Nephron (organoid): ENCODE data around the gene KCNJ9.

ENCODE experiments used
- H3K27ac Mint-ChIP-seq, 3 experiments: 2 replicates each; pipeline ENCODE4 v1.8.0; 2020; ENCODE audit warnings: mixed read lengths in 3 of 3, mild to moderate bottlenecking in 2 of 3, moderate library complexity in 1 of 3
- H3K27me3 Mint-ChIP-seq: 2 replicates; pipeline ENCODE4 v1.8.0; 2021; ENCODE audit warnings: low read depth, mild to moderate bottlenecking, moderate library complexity, mixed read lengths
- H3K36me3 Mint-ChIP-seq: 2 replicates; pipeline ENCODE4 v1.8.0; 2020; ENCODE audit warnings: low read depth, mixed read lengths
- H3K4me1 Mint-ChIP-seq: 2 replicates; pipeline ENCODE4 v1.8.0; 2020; ENCODE audit warnings: mixed read lengths
- H3K4me3 Mint-ChIP-seq, 3 experiments: 2 replicates each; pipeline ENCODE4 v1.8.0; 2020; ENCODE audit warnings: mild to moderate bottlenecking in 3 of 3, mixed read lengths in 3 of 3, moderate library complexity in 2 of 3
- H3K9me3 Mint-ChIP-seq: 2 replicates; pipeline ENCODE4 v1.8.0; 2020; ENCODE audit warnings: mixed read lengths
- CTCF ChIP-seq, 3 experiments: fragments of 200-600 bp; sonication (generic); IDR thresholded peaks; one replicate each; pipeline ENCODE4 v1.5.0; 2021; ENCODE audit warnings: antibody characterized with exemption in 3 of 3; ENCODE audit not compliant: unreplicated experiment in 3 of 3

Gene KCNJ9

GRCh38 chr1:160080381-160081100 lies 797 bp upstream of the KCNJ9 start:
- Mint-ChIP-seq H3K4me1 (no peaks in the 10 kb centered on the region), H3K9me3 (no peaks in the 10 kb centered on the region), H3K27ac (no peak overlapping the region), H3K36me3 (no peaks in the 10 kb centered on the region), H3K27me3 (peaks cover 92% of the 10 kb centered on the region), H3K4me3 (no peak overlapping the region)
- no peak for TF ChIP-seq CTCF (IDR thresholded peaks at IDR 0.05; ENCODE audit: unreplicated experiment in 3 of 3)

- H3K36me3 Mint-ChIP-seq: no peaks in the 10 kb centered on the region
- peaks cover 89% of the 10 kb centered on the region for H3K27me3 Mint-ChIP-seq
- no peaks in the 10 kb centered on the region for H3K9me3 Mint-ChIP-seq
- H3K4me1 Mint-ChIP-seq: no peaks in the 10 kb centered on the region
- H3K4me3 Mint-ChIP-seq: peak overlapping the region in 2 of 3 experiments; percentile 5 to 30
- no peak for TF ChIP-seq CTCF (IDR thresholded peaks at IDR 0.05; ENCODE audit: unreplicated experiment in 3 of 3)
- H3K27ac Mint-ChIP-seq: no peak overlapping the region
Observed at GRCh38 chr1:160082487-160082886, 1.1 kb downstream of the KCNJ9 start.

- no peak for TF ChIP-seq CTCF (IDR thresholded peaks at IDR 0.05; ENCODE audit: unreplicated experiment in 3 of 3)
- no peaks in the 10 kb centered on the region for H3K36me3 Mint-ChIP-seq
- H3K27me3 Mint-ChIP-seq: peaks cover 87% of the 10 kb centered on the region
- no peak overlapping the region for H3K27ac Mint-ChIP-seq
- H3K4me1 Mint-ChIP-seq: no peaks in the 10 kb centered on the region
- no peaks in the 10 kb centered on the region for H3K9me3 Mint-ChIP-seq
- peak overlapping the region; percentile 53 to 74 (median 55) for H3K4me3 Mint-ChIP-seq
Observed at GRCh38 chr1:160082926-160083325, 1.6 kb downstream of the KCNJ9 start.

GRCh38 chr1:160083968-160084770 lies 2.8 kb downstream of the KCNJ9 start:
- H3K9me3 Mint-ChIP-seq: no peaks in the 10 kb centered on the region
- peaks cover 76% of the 10 kb centered on the region for H3K27me3 Mint-ChIP-seq

GRCh38 chr1:160084771-160085321 lies 3.5 kb downstream of the KCNJ9 start:
- Mint-ChIP-seq H3K36me3 (no peaks in the 10 kb centered on the region), H3K4me3 (peak overlapping the region in 1 of 3 experiments; percentile 26), H3K9me3 (no peaks in the 10 kb centered on the region), H3K4me1 (no peaks in the 10 kb centered on the region), H3K27ac (no peak overlapping the region), H3K27me3 (peaks cover 70% of the 10 kb centered on the region)
- no peak for TF ChIP-seq CTCF (IDR thresholded peaks at IDR 0.05; ENCODE audit: unreplicated experiment in 3 of 3)

More at GRCh38 chr1:160083968-160084770, 2.8 kb downstream of the KCNJ9 start:
- peak; percentile 67 to 81 (median 69) for TF ChIP-seq CTCF (IDR thresholded peaks at IDR 0.05; ENCODE audit: unreplicated experiment in 3 of 3)
- peak overlapping the region; percentile 59 to 74 (median 69) for H3K4me3 Mint-ChIP-seq
- no peaks in the 10 kb centered on the region for H3K36me3 Mint-ChIP-seq
- no peaks in the 10 kb centered on the region for H3K4me1 Mint-ChIP-seq
- H3K27ac Mint-ChIP-seq: no peak overlapping the region
